DOHH2 (cell line): ENCODE data around the gene PTX3.

Experiments used
- EZH2phosphoT487 ChIP-seq: fragments of 200-600 bp; sonication (generic); IDR thresholded peaks from 2 replicates; pipeline ENCODE4 v1.6.1; 2017; ENCODE audit warnings: borderline replicate concordance, mild to moderate bottlenecking, antibody characterized with exemption, low read length, moderate library complexity, mixed read lengths
- TF ChIP-seq, protein P1 (sequence below): fragments of 200-600 bp; sonication (generic); IDR thresholded peaks from one replicate; pipeline ENCODE4 v1.5.1; 2014; ENCODE audit warnings: antibody characterized with exemption, mild to moderate bottlenecking, low read depth, low read length; ENCODE audit not compliant: poor library complexity, severe bottlenecking

DNA sequence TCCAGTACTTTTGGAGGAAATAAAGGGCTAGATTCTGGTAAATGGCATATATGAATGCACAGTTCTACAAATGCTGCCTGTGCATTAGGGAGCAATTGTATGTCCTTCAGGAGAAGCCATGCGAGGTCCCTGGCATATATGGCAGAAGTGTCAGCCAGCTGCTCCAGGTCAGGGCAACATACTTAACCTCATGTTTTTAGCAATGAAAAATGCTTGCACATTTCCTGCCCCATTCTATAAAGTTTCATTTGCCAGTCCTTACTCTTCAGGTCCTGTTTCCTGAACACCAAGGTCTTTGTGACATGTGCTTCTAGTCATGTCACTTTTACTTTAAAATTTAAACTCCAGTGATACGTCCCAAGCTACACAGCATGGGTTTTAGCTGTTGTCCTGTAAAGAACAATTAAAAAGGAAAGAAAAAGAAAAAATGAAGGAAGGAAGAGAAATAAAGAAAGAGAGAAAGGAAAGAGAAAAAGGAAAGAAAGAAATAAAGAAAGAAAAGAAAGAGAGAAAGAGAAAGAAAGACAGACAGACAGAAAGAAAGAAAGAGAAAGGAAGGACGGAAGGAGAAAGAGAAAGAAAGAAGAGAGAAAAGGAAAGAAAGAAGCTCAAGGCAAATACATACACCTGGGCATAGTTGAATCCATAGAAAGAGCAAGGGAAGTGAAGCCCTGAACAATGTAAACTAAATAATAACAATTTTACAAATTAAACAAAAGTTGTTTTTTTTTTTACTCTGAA, 20.1 kb upstream of the PTX3 start:
- TF ChIP-seq, protein P1, sequence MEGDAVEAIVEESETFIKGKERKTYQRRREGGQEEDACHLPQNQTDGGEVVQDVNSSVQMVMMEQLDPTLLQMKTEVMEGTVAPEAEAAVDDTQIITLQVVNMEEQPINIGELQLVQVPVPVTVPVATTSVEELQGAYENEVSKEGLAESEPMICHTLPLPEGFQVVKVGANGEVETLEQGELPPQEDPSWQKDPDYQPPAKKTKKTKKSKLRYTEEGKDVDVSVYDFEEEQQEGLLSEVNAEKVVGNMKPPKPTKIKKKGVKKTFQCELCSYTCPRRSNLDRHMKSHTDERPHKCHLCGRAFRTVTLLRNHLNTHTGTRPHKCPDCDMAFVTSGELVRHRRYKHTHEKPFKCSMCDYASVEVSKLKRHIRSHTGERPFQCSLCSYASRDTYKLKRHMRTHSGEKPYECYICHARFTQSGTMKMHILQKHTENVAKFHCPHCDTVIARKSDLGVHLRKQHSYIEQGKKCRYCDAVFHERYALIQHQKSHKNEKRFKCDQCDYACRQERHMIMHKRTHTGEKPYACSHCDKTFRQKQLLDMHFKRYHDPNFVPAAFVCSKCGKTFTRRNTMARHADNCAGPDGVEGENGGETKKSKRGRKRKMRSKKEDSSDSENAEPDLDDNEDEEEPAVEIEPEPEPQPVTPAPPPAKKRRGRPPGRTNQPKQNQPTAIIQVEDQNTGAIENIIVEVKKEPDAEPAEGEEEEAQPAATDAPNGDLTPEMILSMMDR: no peak
- TF ChIP-seq EZH2phosphoT487: no peak
